Measurements from ENCODE around the gene DIO3.
"Not testable (repeated sequence)": the region's sequence is repeated elsewhere in the genome, so short reads cannot be mapped to it uniquely, and the experiment has no call there.

Gene DIO3

GRCh38 chr14:101559624-101560533 is 1.4 kb upstream of the DIO3 start:
- DNase-seq, result no peak

- no peak for DNase-seq
Measured at GRCh38 chr14:101560534-101561113, 671 bp upstream of the DIO3 start.

DNA sequence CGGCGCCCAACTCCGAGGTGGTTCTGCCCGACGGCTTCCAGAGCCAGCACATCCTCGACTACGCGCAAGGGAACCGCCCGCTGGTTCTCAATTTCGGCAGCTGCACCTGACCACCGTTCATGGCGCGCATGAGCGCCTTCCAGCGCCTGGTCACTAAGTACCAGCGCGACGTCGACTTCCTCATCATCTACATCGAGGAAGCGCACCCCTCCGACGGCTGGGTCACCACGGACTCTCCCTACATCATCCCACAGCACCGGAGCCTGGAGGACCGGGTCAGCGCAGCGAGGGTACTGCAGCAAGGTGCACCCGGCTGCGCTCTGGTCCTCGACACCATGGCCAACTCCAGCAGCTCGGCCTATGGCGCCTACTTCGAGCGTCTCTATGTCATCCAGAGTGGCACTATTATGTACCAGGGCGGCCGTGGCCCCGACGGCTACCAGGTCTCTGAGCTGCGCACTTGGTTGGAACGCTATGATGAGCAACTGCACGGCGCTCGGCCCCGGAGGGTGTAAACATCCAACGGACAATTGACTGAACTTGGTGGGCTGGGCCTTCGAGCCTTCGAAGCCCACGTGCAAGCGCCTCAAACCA is 699 bp downstream of the DIO3 start:
- no peak for DNase-seq

GRCh38 chr14:101562659-101563351 is 1.5 kb downstream of the DIO3 start:
- DNase-seq, result no peak

DNA sequence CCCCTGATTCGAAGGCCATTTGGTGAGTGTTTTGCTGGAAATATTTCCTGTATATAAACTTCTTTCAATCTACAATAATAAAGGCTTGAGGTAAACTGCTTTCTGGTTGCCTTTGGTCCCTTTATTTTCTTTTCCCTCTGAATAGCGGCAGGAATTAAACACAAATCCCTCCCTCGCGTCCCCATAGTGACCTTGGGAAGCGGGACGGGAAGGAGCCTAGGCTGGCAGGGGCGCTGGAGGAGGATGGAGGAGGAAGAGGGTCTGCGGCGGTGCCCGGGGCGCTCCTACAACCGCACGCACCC is 2.0 kb downstream of the DIO3 start:
- no peak for DNase-seq

DNA sequence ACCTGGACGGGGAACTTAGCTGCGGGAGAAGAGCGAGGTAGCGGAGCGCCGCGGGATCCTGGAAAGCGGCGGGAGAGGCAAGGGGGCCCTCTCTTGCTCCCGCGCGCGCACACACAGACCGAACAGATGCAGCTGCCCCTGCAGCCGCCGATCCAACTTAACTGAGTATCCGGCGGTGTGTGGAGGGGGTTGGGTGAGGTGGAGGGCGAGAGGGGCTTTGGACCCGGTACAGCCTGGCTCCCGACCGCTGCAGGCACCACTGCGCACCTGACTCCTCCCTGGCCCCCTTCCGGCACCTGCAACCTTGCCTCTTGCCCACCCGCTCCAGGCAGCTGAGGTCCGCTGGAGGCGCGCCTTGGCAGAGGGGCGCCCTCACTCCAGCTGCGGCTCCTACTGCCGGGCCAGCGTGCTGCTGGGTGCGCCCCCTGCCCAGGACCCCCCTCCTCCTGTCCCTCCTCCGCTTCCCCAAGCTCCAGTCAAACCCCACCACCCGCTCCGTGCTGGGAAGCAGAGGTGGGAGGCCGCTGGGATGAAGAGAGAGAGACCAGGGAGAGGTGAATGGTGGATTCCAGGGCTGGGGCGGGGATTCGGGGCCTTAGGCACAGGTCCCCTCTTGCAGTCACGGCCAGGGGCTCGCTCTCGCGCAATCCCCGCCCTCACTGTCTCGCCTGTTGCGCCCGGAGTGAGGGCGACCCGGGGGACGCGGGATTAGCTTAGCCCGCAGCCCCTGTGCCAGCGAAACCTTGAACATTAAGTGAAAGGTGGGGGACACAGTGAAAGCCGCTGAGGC is 2.6 kb downstream of the DIO3 start:
- no peak for DNase-seq

DNA sequence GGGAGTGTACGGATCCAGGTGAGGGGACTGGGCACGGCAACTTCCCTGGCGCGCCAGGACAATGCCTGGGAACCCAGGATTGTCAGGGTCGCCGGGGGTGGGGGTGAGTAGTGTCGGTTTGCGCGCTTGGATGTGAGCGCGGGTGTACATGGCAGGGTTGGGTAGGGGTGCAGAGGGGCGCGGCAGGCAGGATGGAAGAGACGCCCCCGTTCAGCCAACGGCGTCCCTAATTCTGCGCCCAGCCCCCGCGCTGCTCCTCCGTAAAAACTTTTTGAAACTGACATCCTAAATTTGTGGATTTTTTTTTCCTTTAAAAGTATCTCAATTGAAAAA is 3.1 kb downstream of the DIO3 start:
- no peak for DNase-seq

- no peak for DNase-seq
Measured at GRCh38 chr14:101564819-101565698, 3.8 kb downstream of the DIO3 start.

GRCh38 chr14:101567252-101567651 is 6.0 kb downstream of the DIO3 start:
- no peak for DNase-seq

DNA sequence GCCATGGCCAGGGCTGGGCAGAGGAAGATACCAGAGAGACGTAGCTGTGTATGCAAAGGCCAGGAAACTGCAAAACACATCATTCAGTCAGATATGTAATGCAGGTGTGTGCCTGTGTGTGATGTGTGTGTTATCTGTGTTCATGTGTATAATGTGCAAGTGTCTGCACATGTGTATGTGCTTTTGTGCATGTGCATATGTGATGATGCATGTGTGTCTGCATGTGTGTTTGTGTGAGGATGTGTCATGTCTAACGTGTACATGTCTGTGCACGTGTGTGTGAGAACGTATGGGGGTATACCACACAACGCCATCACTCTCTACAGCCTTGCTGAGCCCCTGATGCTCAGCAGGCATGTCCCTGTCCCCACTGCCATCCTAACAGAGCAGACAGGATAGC is 9.7 kb downstream of the DIO3 start:
- DNase-seq, result no peak

DNA sequence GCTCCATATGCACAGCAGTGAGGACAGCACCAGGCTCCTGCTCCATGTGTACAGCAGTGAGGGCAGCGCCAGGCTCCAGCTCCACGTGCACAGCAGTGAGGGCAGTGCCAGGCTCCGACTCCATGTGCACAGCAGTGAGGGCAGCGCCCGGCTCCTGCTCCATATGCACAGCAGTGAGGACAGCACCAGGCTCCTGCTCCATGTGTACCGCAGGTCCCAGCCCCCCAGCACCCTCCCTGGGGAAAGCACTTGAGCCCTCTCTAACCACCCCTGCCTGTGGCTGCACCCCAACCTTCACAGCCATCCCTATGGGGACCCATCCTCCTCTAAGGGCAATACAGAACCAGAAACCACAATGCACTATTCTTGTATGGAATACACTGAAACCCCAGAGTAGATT is 11.2 kb downstream of the DIO3 start:
- DNase-seq, result not testable (repeated sequence)

- no peak for DNase-seq
Measured at GRCh38 chr14:101573289-101573688, 12.0 kb downstream of the DIO3 start.

- no peak for DNase-seq
Measured at GRCh38 chr14:101575581-101575980, 14.3 kb downstream of the DIO3 start.

- DNase-seq, result no peak
Measured at GRCh38 chr14:101577221-101577909, 16.1 kb downstream of the DIO3 start.

DNA sequence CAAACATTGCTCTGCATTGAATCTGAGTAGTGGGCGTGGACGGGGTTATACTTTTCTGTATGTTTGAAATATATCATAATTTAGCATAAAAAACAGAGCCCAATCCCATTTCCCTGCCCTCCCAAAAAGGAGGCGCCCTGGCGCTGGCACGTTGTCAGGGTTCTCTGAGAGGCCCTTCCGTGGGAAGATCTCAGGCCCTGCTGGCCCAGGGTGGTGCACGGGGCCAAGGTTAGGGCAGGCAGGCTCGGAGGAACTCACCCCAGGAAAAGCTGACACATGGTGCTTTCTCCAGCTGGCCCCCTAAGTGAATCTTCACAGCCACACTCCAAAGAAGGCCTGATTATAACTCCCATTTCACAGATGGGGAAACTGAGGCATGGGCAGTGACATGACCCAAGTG is 17.2 kb downstream of the DIO3 start:
- no peak for DNase-seq

DNA sequence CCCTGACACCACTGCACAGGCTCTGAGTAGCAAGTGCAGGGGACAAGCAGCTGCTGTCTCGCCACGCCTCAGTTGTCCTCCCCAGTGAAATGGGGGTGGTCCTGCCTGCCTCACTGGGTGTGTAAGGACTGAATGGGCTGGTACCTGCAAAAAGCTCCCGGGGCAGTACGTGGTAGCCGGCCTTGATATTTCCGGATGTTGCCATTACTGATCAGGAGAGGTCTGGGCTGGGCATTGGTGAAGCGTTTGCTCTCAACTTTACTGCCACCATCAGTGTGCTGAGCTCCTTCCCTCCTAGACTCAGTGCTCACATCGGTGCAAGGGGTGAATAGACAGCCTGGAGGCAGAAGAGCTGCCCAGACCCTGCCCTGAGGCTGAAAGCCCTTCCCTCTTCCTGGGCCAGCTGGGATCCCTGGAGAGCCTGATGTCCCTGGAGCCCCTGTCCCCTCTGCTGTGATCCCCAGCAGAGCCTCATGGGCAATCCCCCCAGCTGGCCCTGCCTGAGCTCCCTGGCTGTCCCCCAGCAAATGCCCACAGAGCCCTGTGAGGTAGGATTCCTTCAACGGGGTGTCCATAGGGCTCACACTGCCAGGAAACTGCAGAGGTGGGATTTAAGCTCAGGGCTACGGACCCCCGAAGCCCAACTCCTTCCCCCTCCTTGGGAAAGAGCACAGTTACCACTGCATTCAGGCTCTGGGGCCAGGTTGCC is 18.2 kb downstream of the DIO3 start:
- no peak for DNase-seq

DNA sequence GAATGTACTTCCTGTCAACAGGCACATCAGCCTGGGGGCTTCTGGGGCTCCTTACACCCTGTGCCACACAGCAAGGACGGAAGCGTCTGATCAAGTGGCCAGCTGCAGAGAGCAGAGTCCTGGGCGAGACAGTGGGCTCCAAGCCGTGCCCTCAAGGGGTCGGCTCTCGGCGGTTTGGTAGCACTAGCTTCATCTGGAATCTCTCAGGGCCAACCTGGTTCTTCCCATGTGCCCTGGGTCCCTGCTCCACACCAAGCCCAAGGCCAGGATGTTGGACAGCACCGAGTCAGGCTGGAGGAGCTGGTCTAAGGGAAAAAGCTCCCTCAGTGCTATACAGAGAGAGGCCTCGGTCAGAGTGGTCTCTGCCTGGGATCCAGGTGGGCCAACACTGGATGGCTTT is 20.5 kb downstream of the DIO3 start:
- no peak for DNase-seq

GRCh38 chr14:101582294-101582693 is 21.0 kb downstream of the DIO3 start:
- DNase-seq, result no peak

DNA sequence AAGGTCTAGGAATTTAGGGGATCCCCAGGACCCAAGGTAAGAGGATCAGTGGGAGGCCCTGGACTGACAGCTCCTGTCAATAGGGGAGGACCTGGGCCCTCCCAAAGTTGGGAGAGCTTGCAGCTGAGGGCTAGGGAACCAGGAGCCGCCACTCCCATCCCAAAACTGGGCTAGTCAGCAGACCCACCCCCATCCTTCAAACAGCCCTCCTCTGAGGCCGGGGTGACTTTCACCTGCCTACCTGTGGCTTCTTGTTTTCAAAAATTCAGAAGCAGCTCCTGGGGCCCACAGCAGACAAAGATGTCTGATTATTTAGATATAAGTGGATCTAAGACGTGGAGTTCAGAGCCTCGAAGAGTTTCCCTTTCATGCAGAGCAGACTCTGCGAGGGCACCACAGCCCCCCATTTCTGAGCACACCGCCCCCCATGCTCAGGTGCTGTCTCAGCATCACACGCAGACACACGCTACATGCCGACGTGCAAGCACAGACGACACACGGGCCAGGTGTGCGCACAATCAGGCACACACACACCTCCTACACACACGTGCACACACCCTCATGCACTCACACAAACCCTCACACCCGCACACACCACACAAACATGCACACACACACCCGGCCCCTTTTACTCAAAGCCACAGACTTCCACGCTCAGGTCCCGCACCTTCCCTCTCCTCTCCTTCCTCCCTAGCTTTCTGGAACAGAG is 21.9 kb downstream of the DIO3 start:
- DNase-seq, result no peak

GRCh38 chr14:101583715-101584054 is 22.4 kb downstream of the DIO3 start:
- DNase-seq, result no peak

Data from activated gamma-delta T cell (primary cell).